RWPE1 (cell line): Measurements from ENCODE around the gene DENND4B.
"Not testable (repeated sequence)": the region's sequence is repeated elsewhere in the genome, so short reads cannot be mapped to it uniquely, and the experiment has no call there.

Experiments used
- CTCF ChIA-PET: fragments of 350-600 bp; sonication (Branson Sonifier 250); formaldehyde crosslinking; extraction: SDS; loops from one replicate; lab custom pipeline; 2021; lab: Yijun Ruan, JAX
- POLR2A ChIA-PET: fragments of 400-600 bp; formaldehyde crosslinking; extraction: SDS; loops from one replicate; lab custom pipeline; 2020; ENCODE audit warnings: antibody characterized with exemption; ENCODE audit not compliant: low non-redundant PET; lab: Yijun Ruan, JAX
- DNase-seq: peaks from one replicate; pipeline ENCODE4 v3.0.0; 2012; ENCODE audit warnings: low spot score
- H3K27ac ChIP-seq: fragments of 450-650 bp; 2 replicates; pipeline ENCODE4 v1.5.1; 2017
- CTCF ChIP-seq: fragments of 450-650 bp; conservative IDR thresholded peaks from 2 replicates; pipeline ENCODE4 v1.5.1; 2017; ENCODE audit warnings: low read depth, mild to moderate bottlenecking

The DENND4B gene

DNA sequence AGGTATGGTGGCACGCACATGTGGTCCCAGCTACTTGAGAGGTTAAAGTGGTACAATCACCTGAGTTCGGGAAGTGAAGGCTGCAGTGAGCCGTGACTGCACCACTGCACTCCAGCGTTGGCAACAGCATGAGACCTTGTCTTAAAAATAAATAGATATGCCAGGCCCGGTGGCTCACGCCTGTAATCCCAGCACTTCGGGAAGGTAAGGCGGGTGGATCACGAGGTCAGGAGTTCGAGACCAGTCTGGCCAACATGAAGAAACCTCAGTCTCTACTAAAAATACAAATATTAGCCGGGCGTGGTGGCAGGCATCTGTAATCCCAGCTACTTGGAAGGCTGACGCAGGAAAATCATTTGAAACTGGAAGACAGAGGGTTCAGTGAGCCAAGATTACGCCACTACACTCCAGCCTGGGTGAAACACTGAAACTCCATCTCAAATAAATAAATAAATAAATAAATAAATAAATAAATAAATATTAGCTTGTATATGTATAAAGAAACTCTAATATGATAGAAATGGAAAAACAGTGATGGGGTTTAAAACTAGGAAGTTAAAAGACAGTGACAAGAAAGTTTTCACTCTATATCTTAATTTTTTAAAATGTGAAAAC lies 42.6 kb downstream of the DENND4B start:
- POLR2A ChIA-PET: no interaction called here
- CTCF ChIA-PET: no interaction called here

GRCh38 chr1:153899509-153899908 lies 47.0 kb downstream of the DENND4B start:
- POLR2A ChIA-PET: no interaction called here
- no peak for DNase-seq
- CTCF ChIA-PET: no interaction called here
- peak overlapping the region; percentile 44; the same call in 1 of the 2 replicates for H3K27ac ChIP-seq
- TF ChIP-seq CTCF: no peak

More for the DNA sequence above, 42.6 kb downstream of the DENND4B start:
- TF ChIP-seq CTCF: no peak
- no peak for DNase-seq
- H3K27ac ChIP-seq: peak overlapping the region; percentile 49

- POLR2A ChIA-PET, DNase-seq, H3K27ac ChIP-seq: not testable (repeated sequence)
- CTCF ChIA-PET: interaction anchor here (0.6 kb wide), 1 partner anchor 44 kb away, joined by 3 read pairs; no protein-coding TSS in a partner anchor
Observed at GRCh38 chr1:153895866-153896265, 50.7 kb downstream of the DENND4B start.

DNA sequence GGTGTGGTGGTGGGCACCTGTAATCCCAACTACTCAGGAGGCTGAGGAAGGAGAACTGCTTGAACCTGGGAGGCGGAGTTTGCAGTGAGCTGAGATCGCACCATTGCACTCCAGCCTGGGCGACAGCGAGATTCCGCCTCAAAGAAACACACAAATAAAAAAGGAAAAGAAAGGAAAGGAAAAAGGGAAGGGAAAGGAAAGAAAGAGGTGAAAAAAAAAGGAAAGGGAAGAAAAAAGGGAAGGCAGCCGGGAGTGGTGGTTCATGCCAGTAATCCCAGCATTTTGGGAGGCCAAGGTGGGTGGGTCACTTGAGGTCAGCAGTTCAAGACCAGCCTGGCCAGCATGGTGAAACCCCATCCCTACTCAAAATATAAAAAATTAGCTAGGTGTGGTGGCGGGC lies 55.5 kb downstream of the DENND4B start:
- H3K27ac ChIP-seq, DNase-seq, POLR2A ChIA-PET, CTCF ChIA-PET: not testable (repeated sequence)

GRCh38 chr1:153888533-153888932 lies 58.0 kb downstream of the DENND4B start:
- ChIA-PET POLR2A (no interaction called here), CTCF (no interaction called here)
- TF ChIP-seq CTCF: no peak
- no peak for DNase-seq
- no peak overlapping the region for H3K27ac ChIP-seq

GRCh38 chr1:153886127-153886526 lies 60.4 kb downstream of the DENND4B start:
- TF ChIP-seq CTCF: no peak
- POLR2A ChIA-PET: no interaction called here
- CTCF ChIA-PET: no interaction called here
- DNase-seq: no peak
- no peak overlapping the region for H3K27ac ChIP-seq

GRCh38 chr1:153883223-153883622 lies 63.3 kb downstream of the DENND4B start:
- no peak for DNase-seq
- POLR2A ChIA-PET: no interaction called here
- no peak for TF ChIP-seq CTCF

More at GRCh38 chr1:153883223-153883622, 63.3 kb downstream of the DENND4B start:
- CTCF ChIA-PET: interaction anchor here (0.7 kb wide), 2 partner anchors 9 to 56 kb away, joined by 3 to 8 read pairs; no protein-coding TSS in a partner anchor
- no peak overlapping the region for H3K27ac ChIP-seq
